Esophagus muscularis mucosa (tissue), 4 donors: ENCODE measurements around the gene SLC10A1. TPM values are rescaled to one million over a fixed set of nuclear protein-coding genes. Genes with fewer than 3 reads are reported as not detected.

Experiments used
- DNase-seq: peaks from one replicate; pipeline ENCODE4 v3.0.0-alpha.2; 2017; ENCODE audit errors: extremely low spot score
- H3K27ac ChIP-seq, 4 donors: fragments of 200-600 bp; sonication (generic); replicated peaks in 1 of 4; 1 replicate in 3 of 4; 2 replicates in 1 of 4; pipeline ENCODE4 v1.5.1; 2016 to 2019; ENCODE audit warnings: mild to moderate bottlenecking in 1 of 4
- H3K27me3 ChIP-seq, 4 donors: fragments of 200-600 bp; sonication (generic); one replicate each; pipeline versions ENCODE4 v1.5.1 to v1.6.0; 2016 to 2019
- H3K36me3 ChIP-seq, 4 donors: fragments of 200-600 bp; sonication (generic); one replicate each; pipeline ENCODE4 v1.5.1; 2016 to 2019
- H3K4me1 ChIP-seq, 4 donors: fragments of 200-600 bp; sonication (generic); one replicate each; pipeline ENCODE4 v1.5.1; 2016 to 2019
- H3K4me3 ChIP-seq, 4 donors: fragments of 200-600 bp; sonication (generic); 1 replicate in 2 of 4; 2 replicates in 2 of 4; pipeline ENCODE4 v1.5.1; 2016 to 2019; ENCODE audit warnings: mild to moderate bottlenecking in 4 of 4, moderate library complexity in 1 of 4
- H3K9me3 ChIP-seq, 4 donors: fragments of 200-600 bp; sonication (generic); 1 replicate in 3 of 4; 2 replicates in 1 of 4; pipeline ENCODE4 v1.5.1; 2016 to 2019
- EP300 ChIP-seq: sonication (generic); formaldehyde crosslinking; IDR thresholded peaks from one replicate; pipeline ENCODE4 v1.6.1; 2017; ENCODE audit warnings: antibody characterized with exemption
- POLR2A ChIP-seq: fragments of 450-650 bp; IDR thresholded peaks from one replicate; pipeline ENCODE4 v1.6.1; 2017; ENCODE audit warnings: antibody characterized with exemption, moderate library complexity, mild to moderate bottlenecking, low read depth
- POLR2AphosphoS5 ChIP-seq, 2 donors: sonication (generic); formaldehyde crosslinking; IDR thresholded peaks; one replicate each; pipeline ENCODE4 v1.6.1; 2017; ENCODE audit warnings: antibody characterized with exemption in 2 of 2
- WGBS: methylation state at CpG from one replicate; pipeline ENCODE4 v1.1.5; 2018; 5-methylcytosine and 5-hydroxymethylcytosine counted together
- intact Hi-C: fragments of 100-400 bp; cut with DNase I; formaldehyde crosslinking; loops from one replicate; pipeline ENCODE4 v1.15.1; 2023
- total RNA-seq, 4 donors: library from RNA; depleted of rRNA; stranded (reverse); fragments of >200 nt; gene quantifications; one replicate each; pipeline versions ENCODE4 v1.1.0 to v1.2.1, GENCODE V29; 2016
- TF ChIP-seq, protein P1 (sequence below), 3 experiments: fragments of 200-600 bp in 2 of 3; fragments of 450-650 bp in 1 of 3; sonication (generic) in 2 of 3; IDR thresholded peaks; one replicate each; pipeline ENCODE4 v1.5.1; 2017 to 2019; ENCODE audit warnings: antibody characterized with exemption in 3 of 3, mild to moderate bottlenecking in 2 of 3, moderate library complexity in 1 of 3

The SLC10A1 gene
- total RNA-seq, 4 donors from 2014 or later: not detected

DNA sequence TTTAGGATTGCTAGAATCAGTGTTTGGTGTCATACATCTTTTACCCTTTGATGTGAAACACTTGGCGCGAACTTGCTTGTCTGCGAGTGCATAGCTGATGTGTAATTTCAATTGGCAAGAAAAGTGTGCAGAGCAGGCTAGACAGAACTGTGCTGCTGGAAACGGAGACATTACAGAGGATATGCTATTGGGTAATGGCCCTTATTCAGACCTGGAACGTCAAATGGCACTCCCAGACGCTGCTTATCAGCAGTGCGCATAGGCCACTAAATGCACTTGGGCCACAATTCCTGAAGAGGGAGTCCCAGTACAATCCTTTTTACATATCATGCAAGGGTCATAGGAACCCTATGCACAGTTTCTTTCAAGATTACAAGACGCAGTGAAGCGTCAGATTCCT is 15.7 kb upstream of the SLC10A1 start:
- Histone ChIP-seq H3K27me3 (peaks cover 0 to 32% (median 2%) of the 10 kb centered on the region in 4 donors), H3K9me3 (no peaks in the 10 kb centered on the region), H3K36me3 (no peaks in the 10 kb centered on the region), H3K27ac (no peak overlapping the region), H3K4me1 (no peaks in the 10 kb centered on the region), H3K4me3 (no peak overlapping the region)
- TF ChIP-seq POLR2A (no peak), EP300 (no peak), POLR2AphosphoS5 (IDR thresholded peaks at IDR 0.05) (no peak)
- TF ChIP-seq, protein P1, sequence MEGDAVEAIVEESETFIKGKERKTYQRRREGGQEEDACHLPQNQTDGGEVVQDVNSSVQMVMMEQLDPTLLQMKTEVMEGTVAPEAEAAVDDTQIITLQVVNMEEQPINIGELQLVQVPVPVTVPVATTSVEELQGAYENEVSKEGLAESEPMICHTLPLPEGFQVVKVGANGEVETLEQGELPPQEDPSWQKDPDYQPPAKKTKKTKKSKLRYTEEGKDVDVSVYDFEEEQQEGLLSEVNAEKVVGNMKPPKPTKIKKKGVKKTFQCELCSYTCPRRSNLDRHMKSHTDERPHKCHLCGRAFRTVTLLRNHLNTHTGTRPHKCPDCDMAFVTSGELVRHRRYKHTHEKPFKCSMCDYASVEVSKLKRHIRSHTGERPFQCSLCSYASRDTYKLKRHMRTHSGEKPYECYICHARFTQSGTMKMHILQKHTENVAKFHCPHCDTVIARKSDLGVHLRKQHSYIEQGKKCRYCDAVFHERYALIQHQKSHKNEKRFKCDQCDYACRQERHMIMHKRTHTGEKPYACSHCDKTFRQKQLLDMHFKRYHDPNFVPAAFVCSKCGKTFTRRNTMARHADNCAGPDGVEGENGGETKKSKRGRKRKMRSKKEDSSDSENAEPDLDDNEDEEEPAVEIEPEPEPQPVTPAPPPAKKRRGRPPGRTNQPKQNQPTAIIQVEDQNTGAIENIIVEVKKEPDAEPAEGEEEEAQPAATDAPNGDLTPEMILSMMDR (IDR thresholded peaks at IDR 0.05): no peak
- WGBS: 79% methylated on average over 9 of the region's 9 CpGs
- intact Hi-C loops: loop anchor here (10.0 kb wide), 2 partner anchors 512 to 902 kb away; no protein-coding TSS in a partner anchor
- peak; percentile 19 for DNase-seq

DNA sequence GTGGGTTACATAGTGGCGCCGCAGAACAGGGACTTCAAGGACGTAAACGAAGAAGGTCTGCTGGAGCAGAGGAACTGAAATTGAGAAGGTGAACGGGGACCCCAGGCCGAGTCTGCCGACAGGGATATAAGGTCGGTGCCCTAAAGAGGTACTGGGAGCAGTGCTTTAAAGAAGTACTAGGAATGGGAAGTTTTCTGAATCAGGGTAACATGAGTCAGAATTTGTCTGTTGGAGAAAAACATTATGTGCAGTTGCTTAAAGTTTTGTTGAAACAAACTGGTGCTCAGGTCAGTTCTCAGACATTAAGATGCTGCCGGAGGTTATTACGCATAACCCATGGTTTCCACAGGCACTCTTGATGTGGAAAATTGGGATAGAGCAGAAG is 14.8 kb upstream of the SLC10A1 start:
- H3K4me3 ChIP-seq: no peak overlapping the region
- no peaks in the 10 kb centered on the region for H3K9me3 ChIP-seq
- WGBS: 90% methylated on average over 10 of the region's 10 CpGs
- DNase-seq: no peak
- intact Hi-C loops: loop anchor here (10.0 kb wide), 2 partner anchors 513 to 903 kb away; no protein-coding TSS in a partner anchor
- no peak overlapping the region for H3K27ac ChIP-seq
- H3K36me3 ChIP-seq: no peaks in the 10 kb centered on the region
- peaks cover 0 to 23% (median 0%) of the 10 kb centered on the region in 4 donors for H3K27me3 ChIP-seq
- TF ChIP-seq EP300: no peak
- no peak for TF ChIP-seq POLR2A
- TF ChIP-seq, protein P1 (IDR thresholded peaks at IDR 0.05): no peak
- no peak for TF ChIP-seq POLR2AphosphoS5 (IDR thresholded peaks at IDR 0.05)
- no peaks in the 10 kb centered on the region for H3K4me1 ChIP-seq

DNA sequence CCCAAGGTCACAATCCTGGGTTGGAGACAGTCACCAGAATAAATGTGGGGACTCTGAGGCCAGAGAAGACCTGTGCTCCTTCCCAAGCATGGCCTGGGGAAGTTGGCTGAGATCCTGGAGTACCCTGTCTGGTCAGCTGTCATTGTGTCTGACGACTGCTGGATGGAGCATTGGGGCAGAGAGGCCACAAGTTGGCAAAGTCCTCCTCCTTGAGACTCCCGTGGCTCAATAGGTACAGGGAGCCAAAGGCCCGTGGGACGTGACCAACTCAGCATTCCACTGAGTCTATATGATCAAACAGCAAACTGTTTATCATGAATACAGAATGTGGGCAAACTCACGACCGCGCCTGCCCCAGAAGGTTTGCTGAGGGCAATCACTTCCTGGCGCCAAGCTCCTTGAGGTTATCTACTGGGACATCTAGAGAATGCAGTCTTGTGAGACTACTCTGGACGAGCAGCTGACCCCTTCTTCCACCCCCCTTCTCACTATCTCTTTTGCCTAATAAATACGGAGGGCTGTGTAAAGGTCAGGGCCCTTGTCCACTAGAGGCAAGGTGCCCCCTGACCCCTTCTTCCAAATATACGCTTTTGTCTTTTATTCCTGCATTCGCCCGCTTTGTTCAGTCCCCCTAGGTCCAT is 14.3 kb upstream of the SLC10A1 start:
- no peaks in the 10 kb centered on the region for H3K4me1 ChIP-seq
- no peaks in the 10 kb centered on the region for H3K36me3 ChIP-seq
- 85% methylated on average over 11 of the region's 13 CpGs for WGBS
- H3K9me3 ChIP-seq: no peaks in the 10 kb centered on the region
- no peak overlapping the region for H3K4me3 ChIP-seq
- H3K27ac ChIP-seq: no peak overlapping the region
- intact Hi-C loops: loop anchor here (10.0 kb wide), 2 partner anchors 513 to 903 kb away; no protein-coding TSS in a partner anchor
- TF ChIP-seq POLR2A: no peak
- TF ChIP-seq, protein P1 (IDR thresholded peaks at IDR 0.05): no peak
- no peak for TF ChIP-seq POLR2AphosphoS5 (IDR thresholded peaks at IDR 0.05)
- H3K27me3 ChIP-seq: peaks cover 0 to 20% (median 0%) of the 10 kb centered on the region in 4 donors
- peak; percentile 45 for DNase-seq

DNA sequence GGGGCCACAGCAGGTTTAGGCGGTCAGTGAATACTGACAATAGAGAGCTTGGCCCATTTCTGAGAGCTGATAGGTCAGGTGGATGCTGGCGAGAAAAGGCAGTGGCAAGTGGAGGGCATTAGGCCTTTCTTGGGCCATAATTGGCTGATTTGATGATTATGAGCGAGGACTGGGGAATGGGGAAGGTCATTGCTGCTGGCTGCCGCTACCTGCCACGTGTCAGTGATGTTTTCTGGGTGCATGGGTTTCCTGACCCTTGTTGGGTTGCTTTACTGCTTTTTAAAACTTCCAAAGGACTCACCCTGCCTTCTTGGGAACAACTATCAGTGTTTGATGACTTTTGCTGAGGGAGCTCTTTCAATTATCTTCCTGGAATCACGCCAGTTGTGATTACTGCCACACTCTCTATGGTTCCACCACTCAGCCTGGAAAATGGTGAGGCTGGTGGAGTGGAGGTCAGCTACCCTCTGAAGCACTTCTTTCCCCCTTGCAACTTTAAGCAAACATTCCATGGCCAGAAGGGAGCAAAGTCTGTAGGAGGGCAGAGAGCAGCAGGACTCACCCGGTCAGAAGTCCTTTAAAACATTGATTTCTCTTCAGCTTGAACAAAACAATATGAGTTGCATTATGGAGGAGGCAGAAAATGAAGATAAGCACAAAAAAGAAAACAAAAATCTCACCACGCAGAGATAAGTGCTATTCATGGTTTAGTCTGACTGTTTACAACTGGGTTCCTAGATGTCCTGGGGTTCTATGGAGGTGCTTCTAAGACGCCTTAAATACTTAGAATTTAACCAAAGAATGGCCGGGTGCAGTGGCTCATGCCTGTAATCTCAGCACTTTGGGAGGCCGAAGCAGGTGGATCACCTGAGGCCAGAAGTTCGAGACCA is 12.1 kb upstream of the SLC10A1 start:
- 90% methylated on average over 11 of the region's 12 CpGs for WGBS
- intact Hi-C loops: no loop called here
- Histone ChIP-seq H3K9me3 (no peaks in the 10 kb centered on the region), H3K27ac (no peak overlapping the region), H3K4me3 (no peak overlapping the region), H3K27me3 (peaks cover 0 to 5% (median 0%) of the 10 kb centered on the region in 4 donors), H3K4me1 (no peaks in the 10 kb centered on the region), H3K36me3 (no peaks in the 10 kb centered on the region)
- TF ChIP-seq EP300 (no peak), POLR2AphosphoS5 (IDR thresholded peaks at IDR 0.05) (no peak), POLR2A (no peak)
- TF ChIP-seq, protein P1 (IDR thresholded peaks at IDR 0.05): no peak
- DNase-seq: peak; percentile 37
